GM12801 (cell line): Measurements from ENCODE around the gene TTN.

Source experiments
- CTCF ChIP-seq: IDR thresholded peaks from one replicate; pipeline ENCODE4 v1.5.1; 2011; ENCODE audit warnings: control low read depth; ENCODE audit not compliant: insufficient read length; ENCODE audit errors: extremely low read depth

Gene TTN

GRCh38 chr2:178747767-178748166 lies 59.5 kb downstream of the TTN start:
- no peak for TF ChIP-seq CTCF

GRCh38 chr2:178734518-178734917 lies 72.7 kb downstream of the TTN start:
- TF ChIP-seq CTCF = no peak

- TF ChIP-seq CTCF = no peak
These were observed 73.2 kb downstream of the TTN start for GRCh38 chr2:178733975-178734374.

GRCh38 chr2:178732913-178733312 lies 74.3 kb downstream of the TTN start:
- TF ChIP-seq CTCF = no peak

- no peak for TF ChIP-seq CTCF
These were observed 75.9 kb downstream of the TTN start for GRCh38 chr2:178731300-178731699.

GRCh38 chr2:178730049-178730448 lies 77.2 kb downstream of the TTN start:
- no peak for TF ChIP-seq CTCF

- TF ChIP-seq CTCF = no peak
These were observed 83.4 kb downstream of the TTN start for GRCh38 chr2:178723786-178724346.
